SU-DHL-6 (cell line): ENCODE measurements around the gene GPR33.

Source experiments
- H2AFZ ChIP-seq: fragments of 200-600 bp; sonication (generic); 2 replicates; pipeline ENCODE4 v1.6.1; 2014; ENCODE audit warnings: low read depth, mild to moderate bottlenecking, moderate library complexity, mixed read lengths, antibody characterized with exemption, low read length; ENCODE audit not compliant: severe bottlenecking
- H3F3A ChIP-seq: fragments of 200-600 bp; shearing (Covaris generic); 2 replicates; pipeline ENCODE4 v1.6.0; 2016; ENCODE audit warnings: antibody characterized with exemption, mild to moderate bottlenecking; ENCODE audit not compliant: insufficient read depth
- H3K27ac ChIP-seq: fragments of 200-600 bp; sonication (generic); 2 replicates; pipeline ENCODE4 v1.5.1; 2016; ENCODE audit warnings: low read depth, mild to moderate bottlenecking, low read length, moderate library complexity, mixed read lengths
- H3K27me3 ChIP-seq: fragments of 200-600 bp; sonication (generic), shearing (Covaris generic); 2 replicates; pipeline ENCODE4 v1.6.0; 2014; ENCODE audit warnings: mild to moderate bottlenecking, low read length
- H3K36me3 ChIP-seq: fragments of 200-600 bp; sonication (generic); 2 replicates; pipeline ENCODE4 v1.6.1; 2014; ENCODE audit warnings: mild to moderate bottlenecking, low read length, mixed read lengths
- H3K4me2 ChIP-seq: fragments of 300-600, 200-600 bp; shearing (Covaris generic), sonication (generic); 2 replicates; pipeline ENCODE4 v1.6.0; 2014; ENCODE audit warnings: low read length, low read depth, mild to moderate bottlenecking; ENCODE audit not compliant: poor library complexity, severe bottlenecking
- H3K4me3 ChIP-seq: fragments of 200-600 bp; sonication (generic); 2 replicates; pipeline ENCODE4 v1.5.1; 2014; ENCODE audit warnings: antibody characterized with exemption, low read length, mild to moderate bottlenecking, mixed read lengths; ENCODE audit not compliant: insufficient read depth, poor library complexity, severe bottlenecking
- H3K79me2 ChIP-seq: fragments of 200-600 bp; sonication (generic); 2 replicates; pipeline ENCODE4 v1.6.1; 2014; ENCODE audit warnings: mild to moderate bottlenecking, low read length, moderate library complexity; ENCODE audit not compliant: insufficient read depth
- H3K9ac ChIP-seq: fragments of 200-600 bp; sonication (generic); 2 replicates; pipeline ENCODE4 v1.7.0; 2014; ENCODE audit warnings: mild to moderate bottlenecking, low read length
- H3K9me2 ChIP-seq: fragments of 200-600 bp; sonication (generic); replicated peaks from 2 replicates; pipeline ENCODE4 v1.6.1; 2014; ENCODE audit warnings: low read length; ENCODE audit not compliant: insufficient read depth
- H3K9me3 ChIP-seq: fragments of 200-600 bp; sonication (generic); 2 replicates; pipeline ENCODE4 v1.6.1; 2014; ENCODE audit warnings: low read length, mixed read lengths; ENCODE audit not compliant: insufficient read depth
- H4K20me1 ChIP-seq: fragments of 200-600 bp; sonication (generic); 2 replicates; pipeline ENCODE4 v1.6.1; 2014; ENCODE audit warnings: low read depth, mild to moderate bottlenecking, antibody characterized with exemption, low read length, moderate library complexity, mixed read lengths
- EZH2phosphoT487 ChIP-seq: fragments of 200-600 bp; sonication (generic), shearing (Covaris generic); conservative IDR thresholded peaks from 2 replicates; pipeline ENCODE4 v1.6.1; 2018; ENCODE audit warnings: mild to moderate bottlenecking, antibody characterized with exemption, low read length, moderate library complexity, mixed read lengths
- TF ChIP-seq, protein P1 (sequence below): fragments of 200-600 bp; sonication (generic); IDR thresholded peaks from one replicate; pipeline ENCODE4 v1.5.1; 2017; ENCODE audit warnings: antibody characterized with exemption, mild to moderate bottlenecking, low read length, moderate library complexity; ENCODE audit not compliant: insufficient read depth, poor library complexity, severe bottlenecking

The GPR33 gene

DNA sequence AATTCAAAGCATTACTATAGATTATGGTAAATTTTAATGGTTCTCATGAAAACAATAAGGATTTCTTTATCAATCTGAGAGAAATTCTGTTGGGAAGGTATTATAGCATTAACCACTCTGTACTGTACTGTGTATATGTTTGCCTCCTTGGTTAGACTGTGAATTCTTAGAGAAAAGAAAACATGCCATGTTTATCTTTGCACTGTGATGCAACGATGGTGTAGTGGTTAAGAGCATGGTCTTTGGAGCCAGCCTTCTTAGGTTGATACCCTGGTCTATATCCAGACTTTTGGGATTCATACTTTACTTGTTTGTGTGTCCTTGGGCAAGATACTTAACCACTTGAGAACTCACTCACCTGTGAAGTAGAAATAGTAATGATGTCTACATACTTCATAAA, 41.2 kb upstream of the GPR33 start:
- no peaks in the 10 kb centered on the region for H3K9me2 ChIP-seq
- no peaks in the 10 kb centered on the region for H3K79me2 ChIP-seq
- no peak overlapping the region for H3K4me2 ChIP-seq
- TF ChIP-seq, protein P1, sequence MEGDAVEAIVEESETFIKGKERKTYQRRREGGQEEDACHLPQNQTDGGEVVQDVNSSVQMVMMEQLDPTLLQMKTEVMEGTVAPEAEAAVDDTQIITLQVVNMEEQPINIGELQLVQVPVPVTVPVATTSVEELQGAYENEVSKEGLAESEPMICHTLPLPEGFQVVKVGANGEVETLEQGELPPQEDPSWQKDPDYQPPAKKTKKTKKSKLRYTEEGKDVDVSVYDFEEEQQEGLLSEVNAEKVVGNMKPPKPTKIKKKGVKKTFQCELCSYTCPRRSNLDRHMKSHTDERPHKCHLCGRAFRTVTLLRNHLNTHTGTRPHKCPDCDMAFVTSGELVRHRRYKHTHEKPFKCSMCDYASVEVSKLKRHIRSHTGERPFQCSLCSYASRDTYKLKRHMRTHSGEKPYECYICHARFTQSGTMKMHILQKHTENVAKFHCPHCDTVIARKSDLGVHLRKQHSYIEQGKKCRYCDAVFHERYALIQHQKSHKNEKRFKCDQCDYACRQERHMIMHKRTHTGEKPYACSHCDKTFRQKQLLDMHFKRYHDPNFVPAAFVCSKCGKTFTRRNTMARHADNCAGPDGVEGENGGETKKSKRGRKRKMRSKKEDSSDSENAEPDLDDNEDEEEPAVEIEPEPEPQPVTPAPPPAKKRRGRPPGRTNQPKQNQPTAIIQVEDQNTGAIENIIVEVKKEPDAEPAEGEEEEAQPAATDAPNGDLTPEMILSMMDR: no peak
- no peak for TF ChIP-seq EZH2phosphoT487
- H2AFZ ChIP-seq: no peak overlapping the region
- H3K4me3 ChIP-seq: no peak overlapping the region
- H3K27ac ChIP-seq: no peak overlapping the region
- no peaks in the 10 kb centered on the region for H3F3A ChIP-seq
- no peaks in the 10 kb centered on the region for H3K9me3 ChIP-seq
- no peaks in the 10 kb centered on the region for H4K20me1 ChIP-seq
- H3K36me3 ChIP-seq: no peaks in the 10 kb centered on the region
- no peak overlapping the region for H3K9ac ChIP-seq
- no peaks in the 10 kb centered on the region for H3K27me3 ChIP-seq

DNA sequence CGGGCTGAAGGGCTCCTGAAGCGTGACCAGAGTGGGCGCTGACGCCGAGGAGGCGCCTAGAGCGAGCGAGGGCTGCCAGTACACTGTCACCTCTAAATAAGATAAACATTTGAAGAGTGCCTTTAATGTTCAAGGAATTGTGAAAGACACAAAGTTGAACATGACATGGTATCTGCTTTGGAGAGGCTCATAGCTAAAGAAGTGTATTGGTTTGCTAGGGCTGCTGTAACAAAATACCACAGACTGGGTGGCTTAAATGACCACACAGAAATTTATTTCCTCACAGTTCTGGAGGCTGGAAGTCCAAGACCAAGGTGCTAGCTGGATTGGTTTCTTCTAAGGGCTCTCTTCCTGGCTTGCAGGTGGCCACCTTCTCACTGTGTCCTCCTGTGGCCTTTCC, 39.7 kb upstream of the GPR33 start:
- no peaks in the 10 kb centered on the region for H3K79me2 ChIP-seq
- H3K9me2 ChIP-seq: no peaks in the 10 kb centered on the region

DNA sequence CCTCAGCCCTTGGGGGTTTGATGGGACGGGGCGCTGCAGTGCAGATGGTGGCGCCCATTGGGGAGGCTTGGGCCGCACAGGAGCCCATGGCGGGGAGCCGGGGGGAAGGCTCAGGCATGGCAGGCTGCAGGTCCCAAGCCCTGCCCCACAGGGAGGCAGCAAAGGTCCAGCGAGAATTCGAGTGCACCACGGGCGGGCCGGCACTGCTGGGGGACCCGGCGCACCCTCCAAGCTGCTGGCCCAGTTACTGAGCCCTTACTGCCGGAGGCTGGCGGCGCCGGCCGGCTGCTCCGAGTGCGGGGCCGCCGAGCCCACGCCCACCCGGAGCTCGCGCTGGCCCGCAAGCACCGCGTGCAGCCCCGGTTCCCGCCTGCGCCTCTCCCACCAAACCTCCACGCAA, 39.2 kb upstream of the GPR33 start:
- Histone ChIP-seq H3K4me2 (no peak overlapping the region), H3K27me3 (no peaks in the 10 kb centered on the region), H3K9me3 (no peaks in the 10 kb centered on the region), H3K9me2 (no peaks in the 10 kb centered on the region), H3K36me3 (no peaks in the 10 kb centered on the region), H3K9ac (no peak overlapping the region), H2AFZ (no peak overlapping the region), H3F3A (no peaks in the 10 kb centered on the region), H3K79me2 (no peaks in the 10 kb centered on the region), H3K4me3 (no peak overlapping the region), H4K20me1 (no peaks in the 10 kb centered on the region), H3K27ac (no peak overlapping the region)
- no peak for TF ChIP-seq EZH2phosphoT487
- TF ChIP-seq, protein P1: no peak

More for the DNA sequence above, 39.7 kb upstream of the GPR33 start:
- H3F3A ChIP-seq: no peaks in the 10 kb centered on the region
- no peak overlapping the region for H3K27ac ChIP-seq
- no peaks in the 10 kb centered on the region for H4K20me1 ChIP-seq
- H3K9ac ChIP-seq: no peak overlapping the region
- H3K4me2 ChIP-seq: no peak overlapping the region
- no peak overlapping the region for H3K4me3 ChIP-seq
- no peaks in the 10 kb centered on the region for H3K27me3 ChIP-seq
- no peaks in the 10 kb centered on the region for H3K9me3 ChIP-seq
- H2AFZ ChIP-seq: no peak overlapping the region
- TF ChIP-seq, protein P1: no peak
- no peak for TF ChIP-seq EZH2phosphoT487
- no peaks in the 10 kb centered on the region for H3K36me3 ChIP-seq
